Nephron (organoid): ENCODE measurements around the gene C1QTNF1.
"Not testable (repeated sequence)": the region's sequence is repeated elsewhere in the genome, so short reads cannot be mapped to it uniquely, and the experiment has no call there.

ENCODE experiments used
- H3K27ac Mint-ChIP-seq, 3 experiments: 2 replicates each; pipeline ENCODE4 v1.8.0; 2020; ENCODE audit warnings: mixed read lengths in 3 of 3, mild to moderate bottlenecking in 2 of 3, moderate library complexity in 1 of 3
- H3K27me3 Mint-ChIP-seq: 2 replicates; pipeline ENCODE4 v1.8.0; 2021; ENCODE audit warnings: low read depth, mild to moderate bottlenecking, moderate library complexity, mixed read lengths
- H3K36me3 Mint-ChIP-seq: 2 replicates; pipeline ENCODE4 v1.8.0; 2020; ENCODE audit warnings: low read depth, mixed read lengths
- H3K4me1 Mint-ChIP-seq: 2 replicates; pipeline ENCODE4 v1.8.0; 2020; ENCODE audit warnings: mixed read lengths
- H3K4me3 Mint-ChIP-seq, 3 experiments: 2 replicates each; pipeline ENCODE4 v1.8.0; 2020; ENCODE audit warnings: mild to moderate bottlenecking in 3 of 3, mixed read lengths in 3 of 3, moderate library complexity in 2 of 3
- H3K9me3 Mint-ChIP-seq: 2 replicates; pipeline ENCODE4 v1.8.0; 2020; ENCODE audit warnings: mixed read lengths
- CTCF ChIP-seq, 3 experiments: fragments of 200-600 bp; sonication (generic); IDR thresholded peaks; one replicate each; pipeline ENCODE4 v1.5.0; 2021; ENCODE audit warnings: antibody characterized with exemption in 3 of 3; ENCODE audit not compliant: unreplicated experiment in 3 of 3

C1QTNF1 gene

GRCh38 chr17:79070266-79070880 is 46.4 kb downstream of the C1QTNF1 start:
- peaks cover 2% of the 10 kb centered on the region for H3K4me1 Mint-ChIP-seq
- no peak for TF ChIP-seq CTCF (IDR thresholded peaks at IDR 0.05; ENCODE audit: unreplicated experiment in 3 of 3)
- H3K27me3 Mint-ChIP-seq, result peaks cover 16% of the 10 kb centered on the region

GRCh38 chr17:79071161-79071740 is 47.3 kb downstream of the C1QTNF1 start:
- Mint-ChIP-seq H3K4me1 (peaks cover 8% of the 10 kb centered on the region), H3K27me3 (peaks cover 17% of the 10 kb centered on the region), H3K9me3 (no peaks in the 10 kb centered on the region), H3K27ac (no peak overlapping the region), H3K36me3 (no peaks in the 10 kb centered on the region), H3K4me3 (peak overlapping the region in 1 of 3 experiments; percentile 41)
- no peak for TF ChIP-seq CTCF (IDR thresholded peaks at IDR 0.05; ENCODE audit: unreplicated experiment in 3 of 3)

More at GRCh38 chr17:79070266-79070880, 46.4 kb downstream of the C1QTNF1 start:
- peak overlapping the region in 1 of 3 experiments; percentile 8 for H3K4me3 Mint-ChIP-seq
- H3K27ac Mint-ChIP-seq, result no peak overlapping the region
- no peaks in the 10 kb centered on the region for H3K9me3 Mint-ChIP-seq
- no peaks in the 10 kb centered on the region for H3K36me3 Mint-ChIP-seq

GRCh38 chr17:79072544-79072943 is 48.6 kb downstream of the C1QTNF1 start:
- H3K4me1 Mint-ChIP-seq, result peaks cover 8% of the 10 kb centered on the region
- no peaks in the 10 kb centered on the region for H3K9me3 Mint-ChIP-seq
- peak overlapping the region in 2 of 3 experiments; percentile 14 to 59 for H3K4me3 Mint-ChIP-seq
- TF ChIP-seq CTCF (IDR thresholded peaks at IDR 0.05; ENCODE audit: unreplicated experiment in 3 of 3), result no peak
- H3K27me3 Mint-ChIP-seq, result peaks cover 14% of the 10 kb centered on the region
- H3K27ac Mint-ChIP-seq, result no peak overlapping the region
- H3K36me3 Mint-ChIP-seq, result no peaks in the 10 kb centered on the region

- no peak for TF ChIP-seq CTCF (IDR thresholded peaks at IDR 0.05; ENCODE audit: unreplicated experiment in 3 of 3)
These were observed 49.2 kb downstream of the C1QTNF1 start for GRCh38 chr17:79073016-79073705.

GRCh38 chr17:79073706-79074088 is 49.7 kb downstream of the C1QTNF1 start:
- H3K4me3 Mint-ChIP-seq, result peak overlapping the region in 2 of 3 experiments; percentile 21 to 63
- H3K4me1 Mint-ChIP-seq, result peaks cover 8% of the 10 kb centered on the region
- no peaks in the 10 kb centered on the region for H3K9me3 Mint-ChIP-seq
- H3K27ac Mint-ChIP-seq, result no peak overlapping the region
- peaks cover 10% of the 10 kb centered on the region for H3K27me3 Mint-ChIP-seq
- peaks cover 3% of the 10 kb centered on the region for H3K36me3 Mint-ChIP-seq
- TF ChIP-seq CTCF (IDR thresholded peaks at IDR 0.05; ENCODE audit: unreplicated experiment in 3 of 3), result no peak

More at GRCh38 chr17:79073016-79073705, 49.2 kb downstream of the C1QTNF1 start:
- no peaks in the 10 kb centered on the region for H3K9me3 Mint-ChIP-seq
- no peaks in the 10 kb centered on the region for H3K36me3 Mint-ChIP-seq
- no peak overlapping the region for H3K27ac Mint-ChIP-seq
- peaks cover 10% of the 10 kb centered on the region for H3K27me3 Mint-ChIP-seq
- peaks cover 8% of the 10 kb centered on the region for H3K4me1 Mint-ChIP-seq
- peak overlapping the region in 2 of 3 experiments; percentile 26 to 63 for H3K4me3 Mint-ChIP-seq

- peaks cover 10% of the 10 kb centered on the region for H3K27me3 Mint-ChIP-seq
- H3K4me3 Mint-ChIP-seq, result peak overlapping the region; percentile 76 to 89 (median 89)
- H3K9me3 Mint-ChIP-seq, H3K4me1 Mint-ChIP-seq, H3K36me3 Mint-ChIP-seq: not testable (repeated sequence)
- H3K27ac Mint-ChIP-seq, result peak overlapping the region in 1 of 3 experiments; percentile 62
These were observed 50.2 kb downstream of the C1QTNF1 start for GRCh38 chr17:79074121-79074648.
